NCI-H510A (cell line): ENCODE data around the gene ZNF407.
"Not testable (repeated sequence)": the region's sequence is repeated elsewhere in the genome, so short reads cannot be mapped to it uniquely, and the experiment has no call there.

Experiments
- DNase-seq: peaks from one replicate; lab custom pipeline; 2025; lab: John Stamatoyannopoulos, UW

Gene ZNF407

DNA sequence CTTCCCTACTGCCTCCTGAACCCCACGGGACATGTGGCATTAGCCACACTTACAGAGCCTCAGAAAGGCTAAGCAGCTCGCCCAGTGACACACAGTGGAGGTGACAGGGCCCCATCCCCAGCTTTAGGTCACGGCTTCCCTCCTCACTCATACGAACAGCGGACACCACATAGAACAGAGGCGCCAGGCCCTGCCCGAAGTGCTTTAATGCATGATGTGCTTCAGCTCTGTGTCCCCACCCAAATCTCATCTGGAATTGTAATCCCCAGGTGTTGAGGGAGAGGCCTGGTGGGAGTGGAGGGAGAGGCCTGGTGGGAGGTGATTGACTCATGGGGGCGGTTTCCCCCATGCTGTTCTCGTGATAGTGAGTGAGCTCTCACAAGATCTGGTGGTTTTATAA, 476.0 kb downstream of the ZNF407 start:
- no peak for DNase-seq

DNA sequence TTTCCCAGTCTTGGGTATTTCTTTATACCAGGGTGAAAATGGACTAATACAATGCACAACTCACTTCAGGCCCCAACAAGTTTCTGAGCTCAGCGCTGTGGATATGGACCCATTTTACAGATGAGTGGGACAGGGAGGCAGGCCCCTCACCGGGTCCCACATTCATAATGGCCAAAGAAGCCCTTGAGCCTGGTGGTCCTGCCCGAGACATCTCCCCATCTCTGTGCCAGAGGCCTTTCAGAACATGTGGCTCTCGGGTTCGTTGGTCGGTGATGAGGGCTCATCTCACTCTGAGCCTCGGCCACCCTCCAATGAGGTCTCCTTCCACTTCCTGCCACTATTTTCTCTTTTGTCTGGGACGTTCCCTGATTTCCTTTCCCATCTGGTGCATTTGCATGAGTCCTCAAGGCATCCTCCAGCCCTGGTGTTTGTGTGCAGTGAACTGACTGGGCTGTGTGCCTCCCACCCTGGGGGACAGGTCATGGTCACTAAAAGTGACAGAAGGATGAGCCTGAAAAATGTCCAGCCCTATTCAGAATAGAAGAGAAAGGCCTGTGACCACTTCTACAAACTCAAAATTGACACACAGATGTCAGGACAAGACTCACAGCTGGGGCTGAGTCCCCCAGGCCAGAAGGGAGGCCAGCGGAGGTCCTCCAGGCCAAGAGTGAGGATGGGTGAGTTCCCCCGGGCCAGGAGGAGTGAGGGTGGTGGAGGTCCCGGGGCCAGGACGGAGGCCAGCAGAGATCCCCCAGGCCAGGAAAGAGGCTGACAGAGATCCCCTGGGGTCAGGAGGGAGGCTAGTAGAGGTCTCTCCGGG, 476.7 kb downstream of the ZNF407 start:
- DNase-seq: no peak

- DNase-seq: no peak
Measured at GRCh38 chr18:75075016-75075305, 477.3 kb downstream of the ZNF407 start.

DNA sequence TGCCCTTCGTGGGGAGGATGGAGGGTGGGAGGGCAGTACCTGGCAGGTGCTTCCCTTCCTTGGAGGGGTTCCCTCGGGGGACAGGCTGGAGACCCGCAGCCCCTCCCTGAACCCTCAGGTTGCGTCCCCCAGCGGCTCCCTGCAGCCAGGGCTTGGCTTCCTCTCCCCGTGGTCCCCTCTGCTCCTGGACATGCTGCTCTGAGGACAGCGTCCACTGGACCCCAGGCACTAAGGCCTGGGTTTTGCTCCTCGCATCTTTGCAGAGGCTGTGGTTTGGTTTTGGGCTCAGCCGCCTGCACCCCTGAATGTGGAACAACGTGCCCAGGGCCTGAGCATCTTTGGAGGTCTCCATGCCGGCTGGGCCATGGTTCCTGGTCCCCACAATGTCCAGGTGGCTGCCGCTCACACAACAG, 477.8 kb downstream of the ZNF407 start:
- DNase-seq: no peak

GRCh38 chr18:75076286-75076685, 478.6 kb downstream of the ZNF407 start:
- no peak for DNase-seq

DNA sequence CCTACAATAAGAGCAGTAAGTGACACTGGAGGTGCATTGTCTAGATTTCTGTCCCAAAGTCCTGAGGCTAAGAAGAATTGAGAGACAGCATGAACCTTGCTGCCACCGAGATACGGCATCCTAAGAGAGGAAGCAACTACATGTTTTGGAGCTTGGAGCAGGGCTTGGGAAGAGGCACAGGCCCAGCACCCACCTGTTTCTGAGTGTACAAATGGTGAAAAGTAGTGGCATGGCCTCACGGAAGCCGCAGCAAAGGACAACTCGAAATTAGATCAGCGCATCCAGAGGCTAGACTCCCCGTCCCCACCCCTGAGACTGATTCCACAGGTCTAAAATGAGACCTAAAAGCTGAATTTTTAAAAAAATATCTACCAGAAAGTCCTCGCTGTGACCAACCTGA, 483.8 kb downstream of the ZNF407 start:
- DNase-seq: no peak

DNA sequence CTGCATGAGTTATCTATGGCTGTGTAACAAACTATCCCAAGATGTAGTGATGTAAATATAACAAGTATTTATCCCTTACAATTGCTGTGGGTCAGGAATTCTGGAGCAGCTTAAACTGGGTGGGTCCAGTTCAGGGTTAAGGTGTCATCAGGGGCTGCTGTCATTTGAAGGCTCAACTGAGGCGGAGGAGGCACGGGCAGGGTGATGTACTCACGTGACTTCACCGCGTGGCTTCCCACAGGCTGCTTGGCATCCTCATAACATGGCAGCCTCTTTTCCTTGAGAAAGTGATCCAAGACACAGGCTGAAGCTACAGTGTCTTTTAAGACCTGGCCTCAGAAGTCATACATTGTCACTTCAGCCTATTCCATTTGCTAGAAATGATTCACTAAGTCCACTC, 485.5 kb downstream of the ZNF407 start:
- no peak for DNase-seq

- DNase-seq: no peak
Measured at GRCh38 chr18:75083761-75084160, 486.1 kb downstream of the ZNF407 start.

DNA sequence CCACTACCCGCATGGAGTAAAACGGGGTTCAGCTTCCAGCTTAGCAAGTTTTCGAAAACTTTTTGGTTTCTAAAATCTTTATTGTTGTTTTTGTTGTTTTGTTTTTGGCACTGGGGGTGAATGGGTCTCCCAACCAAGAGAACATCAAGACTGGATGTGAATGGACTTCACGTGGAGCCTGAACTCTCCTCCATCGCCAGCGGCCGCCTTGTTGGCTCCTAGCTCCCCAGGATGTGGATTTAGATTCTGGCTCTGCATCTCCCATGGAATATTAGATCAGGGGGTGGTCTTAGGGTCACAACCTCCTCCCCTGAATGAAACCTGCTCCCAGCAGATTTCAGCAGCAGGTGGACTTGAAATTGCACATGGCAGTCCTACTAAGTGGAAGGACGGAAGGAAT, 488.0 kb downstream of the ZNF407 start:
- not testable (repeated sequence) for DNase-seq

GRCh38 chr18:75086494-75087034, 488.9 kb downstream of the ZNF407 start:
- no peak for DNase-seq

DNA sequence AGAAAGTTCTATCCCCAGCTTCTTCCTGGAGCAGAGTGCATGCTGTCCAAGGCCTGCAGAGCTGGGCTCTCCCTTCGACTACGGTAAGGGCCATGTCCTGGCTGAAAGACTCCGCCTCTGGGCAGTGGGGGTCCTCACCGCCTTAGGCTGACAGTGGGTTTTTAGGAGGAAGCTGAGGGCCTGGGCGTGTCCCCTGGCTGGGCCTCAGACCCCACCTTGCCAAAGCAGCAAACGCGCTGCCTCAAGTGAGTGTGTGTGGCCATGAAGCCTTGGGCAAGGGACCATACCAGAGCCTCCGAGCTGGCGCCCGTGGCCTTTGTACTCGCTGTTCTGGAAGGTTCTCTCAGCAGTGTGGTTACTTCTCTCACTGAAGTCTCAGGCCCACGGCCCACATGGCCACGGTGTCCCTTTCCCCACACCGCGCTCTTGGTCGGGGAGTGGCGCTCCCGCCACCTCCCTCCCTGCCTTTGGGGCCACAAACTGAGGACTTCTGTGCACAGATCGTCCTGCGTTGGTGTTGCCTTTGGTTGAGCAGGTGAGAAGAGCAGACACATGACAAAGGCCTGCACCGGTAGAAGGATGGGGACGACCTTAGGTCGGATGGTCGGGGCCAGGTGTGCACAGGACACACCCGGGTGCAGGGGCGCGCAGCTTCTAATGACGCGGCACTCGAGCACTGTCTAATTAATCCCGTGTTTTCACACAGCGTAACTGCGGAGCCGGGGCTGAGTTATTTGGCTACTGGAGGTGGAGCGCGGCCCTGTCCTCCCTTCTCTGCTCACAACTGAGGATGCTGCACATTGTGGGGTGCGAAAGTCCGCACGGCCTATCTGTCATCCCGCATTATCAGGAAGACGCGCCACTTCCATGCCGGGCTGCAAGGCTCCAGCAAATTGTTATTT, 489.7 kb downstream of the ZNF407 start:
- no peak for DNase-seq

- no peak for DNase-seq
Measured at GRCh38 chr18:75088021-75088506, 490.4 kb downstream of the ZNF407 start.

DNA sequence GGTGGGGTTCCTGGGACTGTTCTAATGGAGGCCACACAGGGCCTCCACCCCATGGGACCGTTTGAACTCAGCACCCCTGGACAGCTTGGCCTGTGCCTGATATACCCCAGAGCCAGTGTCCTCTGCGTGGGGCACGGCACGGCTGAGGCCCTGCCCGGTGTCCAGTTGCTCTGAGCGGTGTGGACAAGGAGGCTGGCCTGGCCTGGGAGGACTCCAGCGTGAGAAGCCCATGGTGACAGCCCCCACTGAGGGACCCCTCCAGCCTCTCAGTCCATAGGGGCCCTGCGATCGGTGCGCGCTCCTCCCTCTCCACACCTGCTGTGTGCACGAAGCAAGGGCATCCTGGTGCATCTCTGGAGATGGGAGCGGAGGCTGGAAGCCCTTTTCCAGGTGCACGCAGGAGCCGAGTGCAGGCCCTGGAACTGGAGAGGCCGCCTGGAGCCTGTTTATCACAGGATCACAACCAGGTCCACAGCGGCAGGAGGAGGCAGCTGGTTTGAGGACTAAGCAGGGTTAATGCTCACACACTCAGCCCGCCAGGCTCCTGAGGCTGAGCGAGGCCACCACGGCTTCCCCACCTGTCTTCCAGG, 491.0 kb downstream of the ZNF407 start:
- no peak for DNase-seq

GRCh38 chr18:75089748-75090327, 492.2 kb downstream of the ZNF407 start:
- DNase-seq: no peak

DNA sequence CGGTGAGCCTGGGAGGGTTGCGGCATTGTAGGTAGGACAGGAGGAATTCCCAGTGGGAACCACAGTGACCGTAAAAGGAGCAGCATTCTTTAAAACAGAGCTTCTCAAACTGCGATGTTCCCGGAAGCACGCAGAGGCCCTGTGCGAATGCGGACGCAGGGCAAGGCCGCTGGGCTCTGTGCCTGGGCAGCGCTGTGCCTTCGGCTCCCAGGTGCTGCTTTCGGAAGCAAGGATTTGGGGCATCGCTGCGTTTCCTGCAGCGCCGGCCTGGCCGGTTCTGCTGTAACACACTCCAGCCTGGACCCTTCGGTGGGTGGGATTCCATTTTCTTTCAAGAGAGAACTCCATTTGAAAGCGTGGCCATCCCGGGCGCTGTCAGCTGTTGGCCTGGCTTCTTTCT, 492.7 kb downstream of the ZNF407 start:
- no peak for DNase-seq

GRCh38 chr18:75097491-75098225, 500.0 kb downstream of the ZNF407 start:
- DNase-seq: no peak

DNA sequence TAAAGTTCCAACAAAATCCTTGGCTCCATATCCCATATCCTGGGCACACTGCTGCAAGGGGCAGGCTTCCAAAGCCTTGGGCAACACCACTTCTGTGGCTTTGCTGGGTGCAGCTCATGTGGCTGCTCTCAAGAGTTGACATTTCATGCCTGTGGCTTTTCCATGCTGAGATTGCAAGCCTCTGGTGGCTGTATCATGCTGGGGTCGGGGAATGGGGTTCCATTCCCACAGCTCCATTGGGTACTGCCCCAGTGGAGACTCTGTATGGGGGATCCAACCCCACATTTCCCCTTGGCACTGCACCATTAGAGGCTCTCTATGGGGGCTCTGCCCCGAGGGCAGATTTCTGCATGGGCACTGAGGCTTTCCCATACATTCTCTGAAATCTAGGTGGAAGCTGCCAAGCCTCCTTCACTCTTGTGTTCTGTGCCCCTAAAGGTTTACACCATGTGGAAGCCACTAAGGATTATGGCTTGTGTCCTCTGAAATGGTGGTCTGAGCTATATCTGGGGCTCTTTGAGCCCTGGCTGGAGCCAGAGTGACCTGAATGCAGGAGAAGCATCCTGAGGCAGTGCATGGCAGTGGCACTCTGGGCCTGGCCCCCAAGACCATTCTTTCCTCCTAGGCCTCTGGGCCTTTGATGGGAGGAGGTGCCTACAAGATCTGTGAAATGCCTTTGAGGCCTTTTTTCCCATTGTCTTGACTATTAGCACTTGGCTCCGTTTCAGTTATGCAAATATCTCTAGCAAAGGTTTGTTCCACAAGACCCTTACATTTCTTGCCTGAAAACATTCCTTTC, 503.4 kb downstream of the ZNF407 start:
- DNase-seq: no peak

DNA sequence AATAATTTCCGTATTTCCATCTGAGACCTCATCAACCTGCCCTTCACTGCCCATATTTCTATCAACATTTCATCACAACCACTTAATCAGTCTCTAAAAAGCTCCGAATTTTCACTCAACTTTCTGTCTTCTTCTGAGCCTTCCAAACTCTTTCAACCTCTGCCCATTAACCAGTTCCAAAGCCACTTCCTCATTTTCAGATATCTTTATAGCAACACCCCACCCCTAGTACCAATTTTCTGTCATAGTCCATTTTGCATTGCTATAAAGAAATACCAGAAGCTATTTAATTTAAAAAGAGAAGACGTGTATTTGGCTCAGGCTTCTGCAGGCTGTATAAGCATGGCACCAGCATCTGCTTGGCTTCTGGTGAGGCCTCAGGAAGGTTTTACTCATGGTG, 504.2 kb downstream of the ZNF407 start:
- DNase-seq: no peak

- not testable (repeated sequence) for DNase-seq
Measured at GRCh38 chr18:75104029-75104428, 506.4 kb downstream of the ZNF407 start.

DNA sequence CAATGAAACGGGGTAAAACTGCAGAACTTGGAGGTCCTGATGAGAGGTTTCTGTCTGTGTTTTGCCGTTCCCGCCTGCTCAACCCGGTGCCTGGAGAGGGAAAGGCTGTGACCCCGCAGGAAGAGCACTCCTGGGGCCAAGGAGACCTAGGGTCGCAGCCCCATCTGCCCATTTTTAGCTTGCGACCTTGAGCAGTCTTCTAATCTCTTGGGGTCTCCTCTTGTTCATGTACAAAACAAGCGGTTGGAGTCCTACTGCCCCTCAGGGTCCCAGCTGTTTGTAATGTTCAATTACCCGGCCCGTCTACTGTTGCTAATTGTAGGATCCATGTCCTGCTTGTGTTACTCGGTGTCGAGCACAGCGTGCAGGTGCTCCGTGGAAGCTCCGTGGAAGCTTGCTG, 506.8 kb downstream of the ZNF407 start:
- DNase-seq: no peak
